GM18508 (cell line): ENCODE data around the gene ACTR6.
A peak's percentile ranks its signal among the peaks of the same experiment; 100 is the strongest.
"Not testable (repeated sequence)": the region's sequence is repeated elsewhere in the genome, so short reads cannot be mapped to it uniquely, and the experiment has no call there.

Source experiments
- ATAC-seq: cut with Tn5 transposase; IDR thresholded peaks from one replicate; pipeline ENCODE4 v1.9.1; 2021; ENCODE audit warnings: moderate number of reproducible peaks; ENCODE audit not compliant: insufficient read depth, unreplicated experiment

Gene ACTR6

GRCh38 chr12:100265107-100265506 is 64.5 kb downstream of the ACTR6 start:
- ATAC-seq = not testable (repeated sequence)

- no peak for ATAC-seq
Observed at GRCh38 chr12:100265732-100266584, 65.3 kb downstream of the ACTR6 start.

GRCh38 chr12:100266585-100266834 is 65.9 kb downstream of the ACTR6 start:
- ATAC-seq = peak; percentile 71

- peak; percentile 84 for ATAC-seq
Observed at GRCh38 chr12:100266835-100267602, 66.4 kb downstream of the ACTR6 start, which contains the start of the genes DEPDC4 and SCYL2. DEPDC4 (minus strand) TSS chr12:100267079; CDS start chr12:100267076, 3 bp downstream. SCYL2 (plus strand) TSS chr12:100267177; CDS start chr12:100282971, 15,794 bp downstream.

- ATAC-seq = peak; percentile 8
Observed at GRCh38 chr12:100267603-100268281, 67.1 kb downstream of the ACTR6 start.

GRCh38 chr12:100268835-100269564 is 68.4 kb downstream of the ACTR6 start:
- ATAC-seq = no peak

- no peak for ATAC-seq
Observed at GRCh38 chr12:100273782-100274181, 73.2 kb downstream of the ACTR6 start.
